Prostate gland (tissue), 2 donors: ENCODE data around the gene FAHD2A. TPM values are rescaled to one million over a fixed set of nuclear protein-coding genes. Genes with fewer than 3 reads are reported as not detected.

Experiments used
- DNase-seq: peaks from one replicate; pipeline ENCODE4 v3.0.0-alpha.2; 2019; ENCODE audit warnings: low spot score
- H3K27ac ChIP-seq, 2 donors: fragments of 200-600 bp; sonication (generic); 2 replicates each; pipeline ENCODE4 v1.5.1; 2017 to 2019
- H3K27me3 ChIP-seq: fragments of 200-600 bp; sonication (generic); replicated peaks from 2 replicates; pipeline ENCODE4 v1.5.1; 2019; ENCODE audit not compliant: insufficient read depth
- H3K36me3 ChIP-seq, 2 donors: fragments of 200-600 bp; sonication (generic); 1 replicate in 1 of 2; 2 replicates in 1 of 2; pipeline versions ENCODE4 v1.5.1 to v1.8.1; 2017 to 2019
- H3K4me1 ChIP-seq: fragments of 200-600 bp; sonication (generic); replicated peaks from 2 replicates; pipeline ENCODE4 v1.5.1; 2019
- H3K4me3 ChIP-seq, 2 donors: fragments of 200-600 bp; sonication (generic); 2 replicates each; pipeline ENCODE4 v1.5.1; 2017 to 2019
- H3K9me3 ChIP-seq: fragments of 200-600 bp; sonication (generic); 2 replicates; pipeline ENCODE4 v1.5.1; 2017
- POLR2A ChIP-seq: fragments of 450-650 bp; IDR thresholded peaks from one replicate; pipeline ENCODE4 v1.6.1; 2016; ENCODE audit warnings: antibody characterized with exemption, mild to moderate bottlenecking
- POLR2AphosphoS5 ChIP-seq: sonication (generic); formaldehyde crosslinking; IDR thresholded peaks from one replicate; pipeline ENCODE4 v1.6.1; 2017; ENCODE audit warnings: antibody characterized with exemption
- WGBS: methylation state at CpG from one replicate; pipeline ENCODE4 v1.1.5; 2018; 5-methylcytosine and 5-hydroxymethylcytosine counted together
- intact Hi-C: fragments of 100-400 bp; cut with DNase I; formaldehyde crosslinking; loops from one replicate; pipeline ENCODE4 v1.14.2; 2022
- total RNA-seq, 2 donors: library from RNA; depleted of rRNA; stranded (reverse); fragments of >200 nt; gene quantifications; one replicate each; pipeline ENCODE4 v1.1.0, GENCODE V29; 2016
- TF ChIP-seq, protein P1 (sequence below), 4 experiments: fragments of 200-600 bp in 2 of 4; fragments of 450-650 bp in 2 of 4; sonication (generic) in 2 of 4; IDR thresholded peaks; 1 replicate in 3 of 4; 2 replicates in 1 of 4; pipeline ENCODE4 v1.5.1; 2016 to 2019; ENCODE audit warnings: antibody characterized with exemption in 4 of 4, mild to moderate bottlenecking in 2 of 4, moderate library complexity in 2 of 4

Gene FAHD2A
- total RNA-seq, 2 donors from 2014 or later = 15.3 to 27.9 TPM

DNA sequence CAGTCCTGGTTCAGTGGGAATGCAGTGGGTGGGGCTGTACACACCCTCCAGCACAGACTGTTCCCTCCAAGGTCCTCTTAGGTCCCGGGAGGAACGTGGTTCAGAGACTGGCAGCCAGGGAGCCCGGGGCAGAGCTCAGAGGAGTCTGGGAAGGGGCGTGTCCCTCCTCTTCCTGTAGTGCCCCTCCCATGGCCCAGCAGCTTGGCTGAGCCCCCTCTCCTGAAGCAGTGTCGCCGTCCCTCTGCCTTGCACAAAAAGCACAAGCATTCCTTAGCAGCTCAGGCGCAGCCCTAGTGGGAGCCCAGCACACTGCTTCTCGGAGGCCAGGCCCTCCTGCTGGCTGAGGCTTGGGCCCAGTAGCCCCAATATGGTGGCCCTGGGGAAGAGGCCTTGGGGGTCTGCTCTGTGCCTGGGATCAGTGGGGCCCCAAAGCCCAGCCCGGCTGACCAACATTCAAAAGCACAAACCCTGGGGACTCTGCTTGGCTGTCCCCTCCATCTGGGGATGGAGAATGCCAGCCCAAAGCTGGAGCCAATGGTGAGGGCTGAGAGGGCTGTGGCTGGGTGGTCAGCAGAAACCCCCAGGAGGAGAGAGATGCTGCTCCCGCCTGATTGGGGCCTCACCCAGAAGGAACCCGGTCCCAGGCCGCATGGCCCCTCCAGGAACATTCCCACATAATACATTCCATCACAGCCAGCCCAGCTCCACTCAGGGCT, 17.5 kb upstream of the FAHD2A start:
- peak overlapping the region in 1 of 2 donors; percentile 13 for H3K27ac ChIP-seq
- H3K4me3 ChIP-seq = no peak overlapping the region
- WGBS = 49% methylated on average over 11 of the region's 12 CpGs
- intact Hi-C loops = loop anchor here (5.0 kb wide), 1 partner anchor 38 kb away; no protein-coding TSS in a partner anchor
- H3K36me3 ChIP-seq = no peaks in the 10 kb centered on the region
- peak; percentile 15 for TF ChIP-seq POLR2AphosphoS5
- no peak for TF ChIP-seq POLR2A
- TF ChIP-seq, protein P1, sequence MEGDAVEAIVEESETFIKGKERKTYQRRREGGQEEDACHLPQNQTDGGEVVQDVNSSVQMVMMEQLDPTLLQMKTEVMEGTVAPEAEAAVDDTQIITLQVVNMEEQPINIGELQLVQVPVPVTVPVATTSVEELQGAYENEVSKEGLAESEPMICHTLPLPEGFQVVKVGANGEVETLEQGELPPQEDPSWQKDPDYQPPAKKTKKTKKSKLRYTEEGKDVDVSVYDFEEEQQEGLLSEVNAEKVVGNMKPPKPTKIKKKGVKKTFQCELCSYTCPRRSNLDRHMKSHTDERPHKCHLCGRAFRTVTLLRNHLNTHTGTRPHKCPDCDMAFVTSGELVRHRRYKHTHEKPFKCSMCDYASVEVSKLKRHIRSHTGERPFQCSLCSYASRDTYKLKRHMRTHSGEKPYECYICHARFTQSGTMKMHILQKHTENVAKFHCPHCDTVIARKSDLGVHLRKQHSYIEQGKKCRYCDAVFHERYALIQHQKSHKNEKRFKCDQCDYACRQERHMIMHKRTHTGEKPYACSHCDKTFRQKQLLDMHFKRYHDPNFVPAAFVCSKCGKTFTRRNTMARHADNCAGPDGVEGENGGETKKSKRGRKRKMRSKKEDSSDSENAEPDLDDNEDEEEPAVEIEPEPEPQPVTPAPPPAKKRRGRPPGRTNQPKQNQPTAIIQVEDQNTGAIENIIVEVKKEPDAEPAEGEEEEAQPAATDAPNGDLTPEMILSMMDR (IDR thresholded peaks at IDR 0.05) = no peak
- no peaks in the 10 kb centered on the region for H3K4me1 ChIP-seq
- H3K9me3 ChIP-seq = no peaks in the 10 kb centered on the region
- no peaks in the 10 kb centered on the region for H3K27me3 ChIP-seq
- no peak for DNase-seq

DNA sequence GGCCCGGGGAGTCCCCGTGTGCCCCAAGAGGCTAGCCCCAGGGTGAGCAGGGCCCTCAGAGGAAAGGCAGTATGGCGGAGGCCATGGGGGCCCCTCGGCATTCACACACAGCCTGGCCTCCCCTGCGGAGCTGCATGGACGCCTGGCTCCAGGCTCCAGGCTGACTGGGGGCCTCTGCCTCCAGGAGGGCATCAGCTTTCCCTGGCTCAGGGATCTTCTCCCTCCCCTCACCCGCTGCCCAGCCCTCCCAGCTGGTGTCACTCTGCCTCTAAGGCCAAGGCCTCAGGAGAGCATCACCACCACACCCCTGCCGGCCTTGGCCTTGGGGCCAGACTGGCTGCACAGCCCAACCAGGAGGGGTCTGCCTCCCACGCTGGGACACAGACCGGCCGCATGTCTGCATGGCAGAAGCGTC, 16.9 kb upstream of the FAHD2A start:
- no peak for TF ChIP-seq POLR2A
- TF ChIP-seq, protein P1 (IDR thresholded peaks at IDR 0.05) = no peak
- TF ChIP-seq POLR2AphosphoS5 = no peak

DNA sequence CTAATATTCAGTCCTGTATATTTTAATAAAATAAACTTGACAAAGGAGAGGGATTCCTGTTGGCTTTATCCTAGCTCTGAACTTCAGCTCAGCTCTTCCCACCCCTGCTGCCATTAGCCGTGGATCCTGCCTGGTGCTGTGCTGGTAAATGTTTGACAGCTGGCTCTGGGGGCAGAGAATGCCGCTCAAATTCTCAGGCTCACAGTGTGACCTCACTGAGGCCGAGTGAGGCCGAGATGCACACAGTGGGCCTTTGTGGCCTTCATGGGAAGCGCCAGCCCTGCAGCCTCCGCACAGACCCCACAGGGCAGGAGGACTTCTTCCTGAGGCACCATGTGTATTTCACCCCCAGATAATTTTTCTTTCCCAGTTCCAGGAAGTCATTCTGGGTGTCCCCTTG, 16.5 kb upstream of the FAHD2A start:
- peak overlapping the region in 1 of 2 donors; percentile 13 for H3K27ac ChIP-seq

More for the DNA sequence above, 16.9 kb upstream of the FAHD2A start:
- intact Hi-C loops = loop anchor here (5.0 kb wide), 1 partner anchor 38 kb away; no protein-coding TSS in a partner anchor
- Histone ChIP-seq H3K4me1 (no peaks in the 10 kb centered on the region), H3K27me3 (no peaks in the 10 kb centered on the region), H3K27ac (peak overlapping the region in 1 of 2 donors; percentile 13), H3K4me3 (no peak overlapping the region), H3K9me3 (no peaks in the 10 kb centered on the region), H3K36me3 (no peaks in the 10 kb centered on the region)
- no peak for DNase-seq
- 78% methylated on average over 9 of the region's 12 CpGs for WGBS

DNA sequence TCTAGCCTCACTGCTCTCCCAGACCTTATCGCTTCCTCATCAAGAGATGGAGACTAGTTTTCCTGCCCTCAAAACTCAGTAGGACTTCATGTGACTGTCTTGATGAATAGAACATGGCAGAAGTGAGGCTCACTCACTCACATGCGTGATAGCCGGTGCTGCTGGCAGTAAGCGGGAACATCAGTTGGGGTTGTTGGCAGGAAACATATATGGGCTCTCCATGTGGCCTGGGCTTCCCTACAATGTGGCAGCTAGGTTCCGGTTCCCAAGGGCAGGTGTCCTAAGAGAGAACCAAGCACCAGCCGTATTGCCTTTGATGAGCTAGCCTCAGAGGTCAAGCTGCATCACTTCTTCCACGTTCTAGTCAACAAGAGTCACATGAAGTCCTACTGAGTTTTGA, 15.2 kb upstream of the FAHD2A start:
- DNase-seq = no peak
- Histone ChIP-seq H3K4me1 (no peaks in the 10 kb centered on the region), H3K9me3 (no peaks in the 10 kb centered on the region), H3K27me3 (no peaks in the 10 kb centered on the region), H3K36me3 (no peaks in the 10 kb centered on the region), H3K27ac (no peak overlapping the region), H3K4me3 (no peak overlapping the region)
- intact Hi-C loops = loop anchor here (5.0 kb wide), 1 partner anchor 40 kb away; no protein-coding TSS in a partner anchor
- TF ChIP-seq, protein P1 (IDR thresholded peaks at IDR 0.05) = no peak
- TF ChIP-seq POLR2A (no peak), POLR2AphosphoS5 (no peak)
- WGBS = 87% methylated on average over 7 of the region's 7 CpGs

More for the DNA sequence above, 16.5 kb upstream of the FAHD2A start:
- no peaks in the 10 kb centered on the region for H3K36me3 ChIP-seq
- intact Hi-C loops = loop anchor here (5.0 kb wide), 1 partner anchor 39 kb away; no protein-coding TSS in a partner anchor
- 82% methylated on average over 6 of the region's 6 CpGs for WGBS
- TF ChIP-seq POLR2A (no peak), POLR2AphosphoS5 (no peak)
- TF ChIP-seq, protein P1 (IDR thresholded peaks at IDR 0.05) = no peak
- H3K4me3 ChIP-seq = no peak overlapping the region
- no peaks in the 10 kb centered on the region for H3K4me1 ChIP-seq
- DNase-seq = no peak
- H3K9me3 ChIP-seq = no peaks in the 10 kb centered on the region
- H3K27me3 ChIP-seq = no peaks in the 10 kb centered on the region
